Fibroblast of skin of right biceps (primary cell): ENCODE data around the gene ST8SIA1.

ENCODE experiments used
- DNase-seq: peaks from one replicate; pipeline ENCODE4 v3.0.0-alpha.2; 2013

The ST8SIA1 gene

GRCh38 chr12:22325218-22325617, 9.3 kb downstream of the ST8SIA1 start:
- no peak for DNase-seq

GRCh38 chr12:22322091-22322490, 12.4 kb downstream of the ST8SIA1 start:
- DNase-seq, result no peak

- peak; percentile 53 for DNase-seq
Observed at GRCh38 chr12:22321638-22322037, 12.9 kb downstream of the ST8SIA1 start.

- DNase-seq, result no peak
Observed at GRCh38 chr12:22321018-22321605, 13.4 kb downstream of the ST8SIA1 start.

- peak; percentile 76 for DNase-seq
Observed at GRCh38 chr12:22318108-22318737, 16.3 kb downstream of the ST8SIA1 start.

GRCh38 chr12:22313963-22314330, 20.6 kb downstream of the ST8SIA1 start:
- no peak for DNase-seq

- DNase-seq, result no peak
Observed at GRCh38 chr12:22313286-22313962, 21.1 kb downstream of the ST8SIA1 start.

GRCh38 chr12:22312336-22312735, 22.2 kb downstream of the ST8SIA1 start:
- DNase-seq, result no peak

- DNase-seq, result no peak
Observed at GRCh38 chr12:22310709-22311108, 23.8 kb downstream of the ST8SIA1 start.

GRCh38 chr12:22310275-22310674, 24.2 kb downstream of the ST8SIA1 start:
- no peak for DNase-seq

- DNase-seq, result no peak
Observed at GRCh38 chr12:22307811-22308210, 26.7 kb downstream of the ST8SIA1 start.

- no peak for DNase-seq
Observed at GRCh38 chr12:22306311-22306710, 28.2 kb downstream of the ST8SIA1 start.

- DNase-seq, result no peak
Observed at GRCh38 chr12:22304341-22304740, 30.2 kb downstream of the ST8SIA1 start.

GRCh38 chr12:22299294-22299912, 35.1 kb downstream of the ST8SIA1 start:
- DNase-seq, result peak; percentile 39

- DNase-seq, result no peak
Observed at GRCh38 chr12:22289250-22289649, 45.3 kb downstream of the ST8SIA1 start.

- DNase-seq, result peak; percentile 83
Observed at GRCh38 chr12:22287776-22288621, 46.5 kb downstream of the ST8SIA1 start.

GRCh38 chr12:22287101-22287500, 47.4 kb downstream of the ST8SIA1 start:
- DNase-seq, result no peak

GRCh38 chr12:22286569-22286968, 47.9 kb downstream of the ST8SIA1 start:
- peak; percentile 97 for DNase-seq

GRCh38 chr12:22285846-22286245, 48.7 kb downstream of the ST8SIA1 start:
- peak; percentile 81 for DNase-seq

- no peak for DNase-seq
Observed at GRCh38 chr12:22284871-22285270, 49.6 kb downstream of the ST8SIA1 start.

GRCh38 chr12:22283508-22283907, 51.0 kb downstream of the ST8SIA1 start:
- DNase-seq, result no peak

GRCh38 chr12:22283006-22283506, 51.5 kb downstream of the ST8SIA1 start:
- peak; percentile 94 for DNase-seq

GRCh38 chr12:22282283-22282682, 52.2 kb downstream of the ST8SIA1 start:
- peak; percentile 82 for DNase-seq
